Esophagus squamous epithelium (tissue), 5 donors: ENCODE measurements around the gene ASIP. TPM values are rescaled to one million over a fixed set of nuclear protein-coding genes. Genes with fewer than 3 reads are reported as not detected.
A peak's percentile ranks its signal among the peaks of the same experiment; 100 is the strongest.
"Not testable (repeated sequence)": the region's sequence is repeated elsewhere in the genome, so short reads cannot be mapped to it uniquely, and the experiment has no call there.

Experiments used
- DNase-seq: peaks from one replicate; lab custom pipeline; 2025; lab: John Stamatoyannopoulos, UW
- H3K27ac ChIP-seq, 4 donors: fragments of 200-600 bp; sonication (generic); one replicate each; pipeline ENCODE4 v1.5.1; 2016 to 2019; ENCODE audit warnings: mild to moderate bottlenecking in 1 of 4
- H3K27me3 ChIP-seq, 4 donors: fragments of 200-600 bp; sonication (generic); 1 replicate in 3 of 4; 2 replicates in 1 of 4; pipeline versions ENCODE4 v1.5.1 to v1.6.0; 2017 to 2021; ENCODE audit warnings: antibody characterized with exemption in 1 of 4
- H3K36me3 ChIP-seq, 3 donors: fragments of 200-600 bp; sonication (generic); one replicate each; pipeline ENCODE4 v1.5.1; 2016 to 2019
- H3K4me1 ChIP-seq, 3 donors: fragments of 200-600 bp; sonication (generic); one replicate each; pipeline ENCODE4 v1.5.1; 2017 to 2019
- H3K4me3 ChIP-seq, 4 donors: fragments of 200-600 bp; sonication (generic); 1 replicate in 3 of 4; 2 replicates in 1 of 4; pipeline ENCODE4 v1.5.1; 2016 to 2019; ENCODE audit warnings: mild to moderate bottlenecking in 2 of 4, moderate library complexity in 1 of 4
- H3K9me3 ChIP-seq, 3 donors: fragments of 200-600 bp; sonication (generic); one replicate each; pipeline ENCODE4 v1.5.1; 2016 to 2019
- POLR2A ChIP-seq, 4 donors: fragments of 450-650 bp; IDR thresholded peaks; one replicate each; pipeline ENCODE4 v1.6.1; 2017; ENCODE audit warnings: antibody characterized with exemption in 4 of 4, mild to moderate bottlenecking in 4 of 4, moderate library complexity in 3 of 4
- WGBS, 2 donors: methylation state at CpG; one replicate each; pipeline ENCODE4 v1.1.5; 2018; 5-methylcytosine and 5-hydroxymethylcytosine counted together
- intact Hi-C: fragments of 100-400 bp; cut with DNase I; formaldehyde crosslinking; loops from one replicate; pipeline ENCODE4 v1.15.0; 2022
- total RNA-seq, 4 donors: library from RNA; depleted of rRNA; stranded (reverse); fragments of >200 nt; gene quantifications; one replicate each; pipeline ENCODE4 v1.1.0, GENCODE V29; 2016
- TF ChIP-seq, protein P1 (sequence below), 6 experiments: fragments of 450-650 bp in 4 of 6; fragments of 200-600 bp in 2 of 6; sonication (generic) in 2 of 6; IDR thresholded peaks; one replicate each; pipeline ENCODE4 v1.5.1; 2016 to 2019; ENCODE audit warnings: antibody characterized with exemption in 6 of 6, mild to moderate bottlenecking in 4 of 6, moderate library complexity in 4 of 6
- donor health status: DM: yes; HTN: yes; CAD: no.

Gene ASIP
- total RNA-seq, 4 donors from 2014 or later = not detected

DNA sequence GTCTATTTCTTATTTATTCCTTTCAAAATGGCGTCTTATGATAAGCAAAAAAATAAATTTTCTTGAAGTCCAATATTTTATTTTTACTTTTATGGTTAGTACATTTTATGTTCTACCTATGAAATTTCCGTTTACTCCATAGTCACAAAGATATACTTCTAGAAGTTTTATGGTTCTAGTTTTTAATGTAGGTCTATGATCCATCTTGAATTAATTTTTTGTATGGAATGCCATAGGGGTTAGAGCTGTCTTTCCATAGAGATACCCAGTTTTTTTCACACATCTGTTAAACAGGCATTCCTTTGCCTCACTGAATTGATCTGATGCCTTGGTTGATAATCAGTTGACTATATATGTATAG, 24.9 kb upstream of the ASIP start:
- H3K27ac ChIP-seq = peak overlapping the region in 3 of 4 donors; percentile 57 to 79 (median 72)
- WGBS, 2 donors = 2 to 7% methylated on average over 2 of the region's 2 CpGs
- TF ChIP-seq POLR2A (IDR thresholded peaks at IDR 0.05) = no peak
- TF ChIP-seq, protein P1, sequence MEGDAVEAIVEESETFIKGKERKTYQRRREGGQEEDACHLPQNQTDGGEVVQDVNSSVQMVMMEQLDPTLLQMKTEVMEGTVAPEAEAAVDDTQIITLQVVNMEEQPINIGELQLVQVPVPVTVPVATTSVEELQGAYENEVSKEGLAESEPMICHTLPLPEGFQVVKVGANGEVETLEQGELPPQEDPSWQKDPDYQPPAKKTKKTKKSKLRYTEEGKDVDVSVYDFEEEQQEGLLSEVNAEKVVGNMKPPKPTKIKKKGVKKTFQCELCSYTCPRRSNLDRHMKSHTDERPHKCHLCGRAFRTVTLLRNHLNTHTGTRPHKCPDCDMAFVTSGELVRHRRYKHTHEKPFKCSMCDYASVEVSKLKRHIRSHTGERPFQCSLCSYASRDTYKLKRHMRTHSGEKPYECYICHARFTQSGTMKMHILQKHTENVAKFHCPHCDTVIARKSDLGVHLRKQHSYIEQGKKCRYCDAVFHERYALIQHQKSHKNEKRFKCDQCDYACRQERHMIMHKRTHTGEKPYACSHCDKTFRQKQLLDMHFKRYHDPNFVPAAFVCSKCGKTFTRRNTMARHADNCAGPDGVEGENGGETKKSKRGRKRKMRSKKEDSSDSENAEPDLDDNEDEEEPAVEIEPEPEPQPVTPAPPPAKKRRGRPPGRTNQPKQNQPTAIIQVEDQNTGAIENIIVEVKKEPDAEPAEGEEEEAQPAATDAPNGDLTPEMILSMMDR (IDR thresholded peaks at IDR 0.05) = no peak
- peaks cover 0 to 15% (median 0%) of the 10 kb centered on the region in 4 donors for H3K27me3 ChIP-seq
- H3K9me3 ChIP-seq = no peaks in the 10 kb centered on the region
- no peaks in the 10 kb centered on the region for H3K36me3 ChIP-seq
- intact Hi-C loops = no loop called here
- H3K4me3 ChIP-seq = peak overlapping the region; percentile 26 to 70 (median 44)
- peaks cover 0 to 42% (median 14%) of the 10 kb centered on the region in 3 donors for H3K4me1 ChIP-seq
- DNase-seq = no peak

DNA sequence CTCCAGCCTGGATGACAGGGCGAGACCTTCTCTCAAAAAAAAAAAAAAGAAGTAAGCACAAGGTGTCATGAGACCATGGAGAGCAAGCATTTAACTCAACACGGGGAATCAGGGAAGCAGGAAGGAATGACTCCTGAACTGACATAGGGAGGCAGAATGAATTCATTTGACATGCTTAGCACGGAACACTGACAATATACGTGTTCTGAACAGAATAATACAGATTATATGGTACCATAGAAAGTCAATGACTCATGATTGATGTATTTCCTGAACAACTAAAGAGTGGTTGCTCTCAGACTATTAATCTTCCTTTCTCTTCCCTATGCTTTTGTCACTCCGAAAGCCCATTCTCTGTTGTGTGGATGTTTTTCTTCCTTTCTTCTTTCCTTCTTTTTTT, 20.7 kb upstream of the ASIP start:
- Histone ChIP-seq H3K27ac (peak overlapping the region in 3 of 4 donors; percentile 46 to 62 (median 53)), H3K27me3 (peaks cover 0 to 9% (median 0%) of the 10 kb centered on the region in 4 donors), H3K4me1 (peaks cover 0 to 49% (median 20%) of the 10 kb centered on the region in 3 donors), H3K36me3 (no peaks in the 10 kb centered on the region), H3K4me3 (no peak overlapping the region), H3K9me3 (no peaks in the 10 kb centered on the region)
- WGBS, 2 donors = 27 to 37% methylated on average over 5 of the region's 5 CpGs
- intact Hi-C loops = no loop called here
- TF ChIP-seq POLR2A (IDR thresholded peaks at IDR 0.05) = no peak
- TF ChIP-seq, protein P1 (IDR thresholded peaks at IDR 0.05) = no peak
- no peak for DNase-seq

DNA sequence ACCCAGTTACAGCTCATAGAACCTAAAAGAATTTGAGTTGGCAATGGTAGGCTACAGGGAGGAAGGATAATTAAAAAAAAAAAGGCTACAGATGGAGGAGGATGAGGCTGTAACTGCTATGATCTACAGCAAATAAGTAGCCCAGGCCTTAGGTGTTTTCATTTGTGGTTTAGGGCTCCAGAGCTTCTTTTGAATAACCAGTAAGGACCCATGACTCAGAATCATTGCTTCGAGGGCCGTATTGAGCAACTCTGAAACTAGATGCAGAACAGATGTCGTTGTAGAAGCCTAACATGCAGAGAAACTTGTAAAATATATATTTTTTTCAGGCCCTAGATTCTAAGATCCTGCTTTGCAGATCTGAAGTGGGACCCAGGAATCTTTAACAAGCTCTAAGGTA, 19.0 kb upstream of the ASIP start:
- Histone ChIP-seq H3K4me1 (peaks cover 0 to 35% (median 11%) of the 10 kb centered on the region in 3 donors), H3K4me3 (no peak overlapping the region), H3K9me3 (no peaks in the 10 kb centered on the region), H3K27ac (peak overlapping the region in 2 of 4 donors; percentile 25 to 66), H3K36me3 (no peaks in the 10 kb centered on the region), H3K27me3 (peaks cover 0 to 5% (median 0%) of the 10 kb centered on the region in 4 donors)
- 9 to 23% methylated on average over 3 of the region's 3 CpGs for WGBS, 2 donors
- no peak for DNase-seq
- intact Hi-C loops = no loop called here
- TF ChIP-seq, protein P1 (IDR thresholded peaks at IDR 0.05) = no peak
- no peak for TF ChIP-seq POLR2A (IDR thresholded peaks at IDR 0.05)

DNA sequence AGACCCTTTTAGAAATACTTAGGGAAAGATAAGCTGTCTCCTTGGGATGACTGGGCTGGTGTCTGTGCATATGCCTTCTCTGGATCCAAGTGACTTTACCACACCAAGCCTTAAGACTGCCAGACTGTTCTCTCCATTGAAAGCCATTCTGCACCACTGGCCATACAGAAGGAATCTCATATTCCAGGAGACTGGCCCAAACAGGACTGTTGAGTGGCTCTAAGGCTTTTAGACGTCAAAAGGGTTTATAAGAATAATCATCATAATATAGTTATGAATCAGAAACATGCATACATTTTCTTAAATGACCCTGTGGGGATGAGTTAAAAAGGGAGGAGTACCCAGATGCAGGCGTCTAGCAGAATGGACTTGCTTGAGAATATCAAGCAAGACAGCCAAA, 17.0 kb upstream of the ASIP start:
- H3K4me3 ChIP-seq, H3K36me3 ChIP-seq, H3K27ac ChIP-seq, DNase-seq, H3K27me3 ChIP-seq, H3K9me3 ChIP-seq, intact Hi-C loops: not testable (repeated sequence)
- WGBS, 2 donors = 40 to 71% methylated on average over 1 of the region's 2 CpGs
- peaks cover 0 to 31% (median 11%) of the 10 kb centered on the region in 3 donors for H3K4me1 ChIP-seq

DNA sequence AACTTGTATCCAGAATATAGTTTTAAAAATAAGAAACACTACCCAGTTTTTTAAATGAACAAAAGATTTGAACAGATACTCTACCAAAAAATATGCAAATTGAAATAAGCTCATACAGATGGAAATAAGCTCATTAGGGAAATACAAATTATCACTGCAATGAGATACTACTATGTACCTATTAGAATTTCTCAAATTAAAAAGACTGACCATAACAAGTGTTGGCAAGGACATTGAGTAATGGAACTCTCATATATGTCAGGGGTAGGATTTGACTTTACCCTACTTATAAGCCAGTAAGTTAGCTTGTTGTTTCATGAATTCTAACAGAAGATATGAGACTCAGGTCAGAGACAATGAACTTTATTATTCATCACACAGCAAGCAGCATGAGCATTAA, 9.6 kb upstream of the ASIP start:
- TF ChIP-seq POLR2A (IDR thresholded peaks at IDR 0.05) = no peak
- TF ChIP-seq, protein P1 (IDR thresholded peaks at IDR 0.05) = no peak
- DNase-seq = no peak

More for the DNA sequence above, 9.6 kb upstream of the ASIP start:
- intact Hi-C loops = no loop called here
- Histone ChIP-seq H3K4me1 (no peaks in the 10 kb centered on the region), H3K27ac (no peak overlapping the region), H3K4me3 (no peak overlapping the region), H3K27me3 (no peaks in the 10 kb centered on the region), H3K9me3 (no peaks in the 10 kb centered on the region), H3K36me3 (no peaks in the 10 kb centered on the region)
